ENCODE data around the gene ERCC6L2.

- TF ChIP-seq CTCF (IDR thresholded peaks at IDR 0.05; ENCODE audit: poor library complexity, severe bottlenecking) (no peak), RAD21 (conservative IDR thresholded peaks at IDR 0.05) (no peak), POLR2AphosphoS5 (IDR thresholded peaks at IDR 0.05) (no peak), MXI1 (conservative IDR thresholded peaks at IDR 0.05; ENCODE audit: poor library complexity, severe bottlenecking) (peak; percentile 4), EP300 (conservative IDR thresholded peaks at IDR 0.05; ENCODE audit: poor library complexity, severe bottlenecking) (peak; percentile 9), REST (IDR thresholded peaks at IDR 0.05; ENCODE audit: borderline replicate concordance) (no peak), EZH2 (IDR thresholded peaks at IDR 0.05; ENCODE audit: borderline replicate concordance, insufficient read depth, low read length, poor library complexity, severe bottlenecking) (no peak), SMC3 (conservative IDR thresholded peaks at IDR 0.05; ENCODE audit: poor library complexity) (no peak)
Observed at GRCh38 chr9:95876138-95876444, 600 bp downstream of the ERCC6L2 start.

Data from neural cell (in vitro differentiated cells).